Measurements from ENCODE around the gene GRIP2.

- TF ChIP-seq SIN3A (IDR thresholded peaks at IDR 0.05; ENCODE audit: borderline replicate concordance, insufficient read depth, low read length) = no peak
- no peak for TF ChIP-seq POLR2AphosphoS5 (IDR thresholded peaks at IDR 0.05; ENCODE audit: low read depth, low read length)
Measured at GRCh38 chr3:14514323-14514720, 25.8 kb downstream of the GRIP2 start.

Data from PFSK-1 (cell line).